ENCODE measurements around the gene APBB1. TPM values are rescaled to one million over a fixed set of nuclear protein-coding genes. Genes with fewer than 3 reads are reported as not detected.

APBB1 gene
- total and polyA plus RNA-seq, 7 donors = 5.5 to 85.0 (median 51.0) TPM

DNA sequence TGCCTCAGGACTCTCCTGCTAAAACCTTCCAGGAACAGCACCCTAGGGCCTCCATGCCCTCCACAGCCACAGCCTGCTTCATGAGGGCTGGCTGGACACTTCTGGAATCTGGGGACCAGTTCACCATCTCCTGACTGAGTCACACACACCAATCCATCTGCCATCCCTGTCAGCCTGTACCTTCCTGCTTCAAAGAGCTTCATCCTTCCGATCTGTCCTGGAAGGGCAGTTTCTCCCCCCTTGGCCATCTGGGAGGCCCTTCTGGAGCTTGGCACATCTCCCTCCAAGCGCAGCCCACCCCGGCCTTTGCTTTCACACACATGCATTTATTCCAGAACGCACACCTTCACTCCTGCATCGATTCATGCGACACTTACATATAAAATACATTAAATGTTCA, 13.0 kb downstream of the APBB1 start:
- TF ChIP-seq CTCF (IDR thresholded peaks at IDR 0.05) = no peak
- no peak for TF ChIP-seq POLR2AphosphoS5 (IDR thresholded peaks at IDR 0.05)
- no peak for TF ChIP-seq POLR2A (IDR thresholded peaks at IDR 0.05)
- no peak for TF ChIP-seq EP300 (IDR thresholded peaks at IDR 0.05)
- H3K4me1 ChIP-seq = peaks cover 0 to 16% (median 13%) of the 10 kb centered on the region in 4 donors
- H3K27me3 ChIP-seq = no peaks in the 10 kb centered on the region
- peaks cover 14 to 60% (median 21%) of the 10 kb centered on the region in 4 donors for H3K36me3 ChIP-seq
- intact Hi-C loops (cut with DNase I) = no loop called here
- 93 to 95% methylated on average over 6 of the region's 6 CpGs for WGBS, 2 donors
- no peak for DNase-seq
- no peak overlapping the region for H3K4me3 ChIP-seq
- no peak overlapping the region for H3K27ac ChIP-seq
- no peaks in the 10 kb centered on the region for H3K9me3 ChIP-seq

GRCh38 chr11:6405052-6405667, 13.7 kb downstream of the APBB1 start:
- H3K27ac ChIP-seq = no peak overlapping the region
- intact Hi-C loops (cut with DNase I) = no loop called here
- no peak for DNase-seq

GRCh38 chr11:6404342-6405051, 14.4 kb downstream of the APBB1 start:
- H3K27ac ChIP-seq = no peak overlapping the region
- H3K27me3 ChIP-seq = no peaks in the 10 kb centered on the region
- no peak for TF ChIP-seq EP300 (IDR thresholded peaks at IDR 0.05)
- H3K9me3 ChIP-seq = no peaks in the 10 kb centered on the region
- peaks cover 5 to 57% (median 16%) of the 10 kb centered on the region in 4 donors for H3K36me3 ChIP-seq
- DNase-seq = no peak
- 73 to 88% methylated on average over 16 of the region's 16 CpGs for WGBS, 2 donors
- intact Hi-C loops (cut with DNase I) = no loop called here
- peaks cover 0 to 16% (median 13%) of the 10 kb centered on the region in 4 donors for H3K4me1 ChIP-seq
- H3K4me3 ChIP-seq = no peak overlapping the region

More at GRCh38 chr11:6405052-6405667, 13.7 kb downstream of the APBB1 start:
- TF ChIP-seq POLR2A (IDR thresholded peaks at IDR 0.05) (no peak), CTCF (IDR thresholded peaks at IDR 0.05) (no peak), POLR2AphosphoS5 (IDR thresholded peaks at IDR 0.05) (no peak), EP300 (IDR thresholded peaks at IDR 0.05) (no peak)
- no peak overlapping the region for H3K4me3 ChIP-seq
- H3K36me3 ChIP-seq = peaks cover 7 to 60% (median 19%) of the 10 kb centered on the region in 4 donors
- H3K4me1 ChIP-seq = peaks cover 0 to 16% (median 13%) of the 10 kb centered on the region in 4 donors
- no peaks in the 10 kb centered on the region for H3K9me3 ChIP-seq
- no peaks in the 10 kb centered on the region for H3K27me3 ChIP-seq
- 84 to 92% methylated on average over 13 of the region's 13 CpGs for WGBS, 2 donors

DNA sequence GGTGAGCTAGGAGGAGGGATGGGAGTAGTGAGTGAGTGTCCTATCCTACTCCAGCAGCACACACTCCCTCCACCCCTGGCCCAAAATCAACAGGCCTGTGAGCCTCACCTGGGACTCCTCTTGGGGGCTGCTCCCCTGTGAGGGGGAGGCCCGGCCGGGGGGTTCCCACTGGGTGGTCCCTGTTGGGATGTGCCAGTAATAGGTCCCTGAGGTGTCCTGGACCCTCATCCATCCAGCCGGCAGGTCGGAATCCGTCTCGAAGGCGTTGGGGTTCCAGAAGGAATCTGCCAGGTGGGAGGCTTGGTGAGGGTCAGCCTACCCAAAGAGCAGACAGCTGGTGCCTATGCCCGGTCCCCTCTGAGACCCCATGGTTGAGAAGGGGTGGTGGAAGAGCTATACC, 15.4 kb downstream of the APBB1 start:
- intact Hi-C loops (cut with DNase I) = no loop called here
- no peak for DNase-seq
- H3K4me3 ChIP-seq = no peak overlapping the region
- H3K9me3 ChIP-seq = no peaks in the 10 kb centered on the region
- peaks cover 12 to 48% (median 17%) of the 10 kb centered on the region in 4 donors for H3K36me3 ChIP-seq
- H3K27ac ChIP-seq = no peak overlapping the region
- H3K4me1 ChIP-seq = peaks cover 0 to 18% (median 13%) of the 10 kb centered on the region in 4 donors
- TF ChIP-seq POLR2A (IDR thresholded peaks at IDR 0.05) (no peak), CTCF (IDR thresholded peaks at IDR 0.05) (no peak), EP300 (IDR thresholded peaks at IDR 0.05) (no peak), POLR2AphosphoS5 (IDR thresholded peaks at IDR 0.05) (no peak)
- WGBS, 2 donors = 89 to 91% methylated on average over 8 of the region's 8 CpGs
- no peaks in the 10 kb centered on the region for H3K27me3 ChIP-seq

GRCh38 chr11:6402561-6402981, 16.3 kb downstream of the APBB1 start:
- no peak for DNase-seq
- Histone ChIP-seq H3K27me3 (no peaks in the 10 kb centered on the region), H3K4me1 (peaks cover 0 to 27% (median 21%) of the 10 kb centered on the region in 4 donors), H3K27ac (no peak overlapping the region), H3K36me3 (peaks cover 12 to 55% (median 18%) of the 10 kb centered on the region in 4 donors), H3K4me3 (no peak overlapping the region), H3K9me3 (no peaks in the 10 kb centered on the region)
- no peak for TF ChIP-seq CTCF (IDR thresholded peaks at IDR 0.05)
- TF ChIP-seq POLR2A (IDR thresholded peaks at IDR 0.05) = no peak
- TF ChIP-seq EP300 (IDR thresholded peaks at IDR 0.05) = no peak
- no peak for TF ChIP-seq POLR2AphosphoS5 (IDR thresholded peaks at IDR 0.05)
- intact Hi-C loops (cut with DNase I) = no loop called here
- 51 to 86% methylated on average over 7 of the region's 7 CpGs for WGBS, 2 donors

Data from sigmoid colon (tissue), 7 donors.